ENCODE results near the gene FGF10. TPM values are rescaled to one million over a fixed set of nuclear protein-coding genes. Genes with fewer than 3 reads are reported as not detected.

The FGF10 gene
- total RNA-seq, 4 donors from 2014 or later: 0.09 to 5.0 (median 1.4) TPM; not detected in 1

DNA sequence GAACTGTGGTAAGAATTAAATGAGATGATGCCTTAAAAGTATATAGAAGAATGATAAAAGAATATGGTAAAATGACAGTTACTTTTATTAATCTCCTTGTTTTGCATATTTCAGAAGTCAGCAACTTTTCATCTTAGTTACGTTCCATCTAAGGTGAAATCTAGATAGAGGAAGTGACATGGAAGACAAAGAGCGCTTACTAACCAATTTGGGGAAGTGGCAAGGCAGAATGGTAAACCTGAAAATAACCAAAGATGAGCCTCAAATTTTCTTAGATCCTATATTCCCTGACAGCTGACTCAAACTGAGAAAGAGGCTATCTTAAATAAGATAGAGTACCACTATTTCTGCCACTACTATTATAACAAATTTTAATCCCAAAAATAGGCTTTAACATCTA, 52.5 kb downstream of the FGF10 start:
- H3K9me3 ChIP-seq: no peaks in the 10 kb centered on the region
- no peak overlapping the region for H3K4me3 ChIP-seq
- H3K4me1 ChIP-seq: no peaks in the 10 kb centered on the region
- no peaks in the 10 kb centered on the region for H3K27me3 ChIP-seq
- 64 to 71% methylated on average over 2 of the region's 2 CpGs for WGBS, 2 donors
- TF ChIP-seq CTCF (IDR thresholded peaks at IDR 0.05): no peak
- TF ChIP-seq POLR2A (IDR thresholded peaks at IDR 0.05): no peak
- no peak overlapping the region for H3K27ac ChIP-seq
- intact Hi-C loops (cut with DNase I): no loop called here
- no peaks in the 10 kb centered on the region for H3K36me3 ChIP-seq
- DNase-seq: no peak

- no peak overlapping the region for H3K27ac ChIP-seq
- WGBS, 2 donors: 41 to 58% methylated on average over 1 of the region's 1 CpG
- no peaks in the 10 kb centered on the region for H3K36me3 ChIP-seq
- H3K9me3 ChIP-seq: no peaks in the 10 kb centered on the region
- H3K27me3 ChIP-seq: no peaks in the 10 kb centered on the region
- intact Hi-C loops (cut with DNase I): no loop called here
- no peak for TF ChIP-seq POLR2A (IDR thresholded peaks at IDR 0.05)
- TF ChIP-seq CTCF (IDR thresholded peaks at IDR 0.05): no peak
- no peak for DNase-seq
- H3K4me3 ChIP-seq: no peak overlapping the region
- H3K4me1 ChIP-seq: no peaks in the 10 kb centered on the region
Measured at GRCh38 chr5:44334622-44335021, 54.6 kb downstream of the FGF10 start.

DNA sequence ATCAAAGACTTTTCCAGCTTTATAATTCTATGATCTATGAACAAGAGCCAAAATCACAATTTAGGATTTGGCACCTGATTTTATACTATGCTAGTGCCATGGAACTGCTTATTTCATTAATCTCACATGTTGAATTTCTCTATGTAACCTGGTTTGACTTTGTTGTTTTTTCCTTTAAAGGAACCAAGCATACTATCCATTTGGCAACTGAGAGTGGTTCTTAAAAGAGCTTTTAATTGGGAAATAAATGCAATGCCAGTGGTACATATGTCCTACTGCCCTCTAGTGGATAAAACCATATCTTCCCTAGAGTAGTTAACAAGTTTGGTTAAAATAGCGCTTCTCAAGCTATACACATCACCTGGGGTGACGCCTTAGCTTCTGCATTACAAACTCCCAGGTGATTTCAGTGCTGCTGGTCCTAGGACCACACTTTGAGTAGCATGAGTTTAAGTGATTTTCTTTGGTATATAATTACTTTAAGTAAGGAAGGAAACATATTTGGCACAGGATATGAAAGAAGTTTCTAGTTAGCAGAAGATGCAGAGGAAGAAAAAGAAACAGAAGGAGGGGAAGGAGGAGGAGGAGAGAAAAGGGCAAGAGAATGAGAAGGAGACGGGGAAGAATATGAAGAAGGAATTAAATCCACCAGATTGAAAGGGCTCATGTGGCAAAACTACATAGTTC, 56.8 kb downstream of the FGF10 start:
- no peaks in the 10 kb centered on the region for H3K9me3 ChIP-seq
- peak in 4 of 6 experiments; percentile 37 to 53 (median 44) for TF ChIP-seq CTCF (IDR thresholded peaks at IDR 0.05)
- no peak for TF ChIP-seq POLR2A (IDR thresholded peaks at IDR 0.05)
- no peaks in the 10 kb centered on the region for H3K27me3 ChIP-seq
- H3K4me3 ChIP-seq: no peak overlapping the region
- intact Hi-C loops (cut with DNase I): no loop called here
- 20 to 26% methylated on average over 3 of the region's 3 CpGs for WGBS, 2 donors
- no peak for DNase-seq
- no peaks in the 10 kb centered on the region for H3K36me3 ChIP-seq
- H3K4me1 ChIP-seq: no peaks in the 10 kb centered on the region
- H3K27ac ChIP-seq: peak overlapping the region in 2 of 4 donors; percentile 23 to 49

DNA sequence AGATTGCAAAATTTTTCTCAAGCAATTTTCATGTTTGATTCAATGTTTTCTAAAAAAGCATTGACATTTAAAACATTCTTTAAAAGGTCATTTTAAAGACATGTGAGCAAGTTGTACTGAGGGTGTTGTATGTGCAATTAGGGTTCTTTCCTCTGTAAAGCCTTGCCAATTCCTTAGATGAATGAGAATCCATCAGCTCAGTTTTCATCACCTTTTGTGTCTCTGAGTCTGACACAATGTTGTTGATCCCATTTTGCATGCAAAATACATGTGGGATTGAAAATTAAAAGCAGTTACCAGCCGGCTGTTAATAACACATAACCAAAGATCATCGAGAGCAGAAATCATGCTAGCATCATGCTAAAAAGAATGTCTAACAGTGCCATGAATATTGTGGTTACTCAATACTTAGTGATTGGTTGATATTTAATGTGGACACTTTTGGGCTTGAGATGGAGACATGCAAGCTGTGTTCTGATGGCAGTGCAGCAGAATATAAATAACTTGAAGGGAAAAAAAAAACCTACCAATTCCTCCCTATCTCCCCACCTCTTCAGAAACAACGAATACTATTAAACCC, 57.7 kb downstream of the FGF10 start:
- intact Hi-C loops (cut with DNase I): no loop called here
- H3K27ac ChIP-seq: peak overlapping the region in 2 of 4 donors; percentile 36 to 49

More for the DNA sequence above, 57.7 kb downstream of the FGF10 start:
- 39 to 41% methylated on average over 3 of the region's 3 CpGs for WGBS, 2 donors
- Histone ChIP-seq H3K36me3 (no peaks in the 10 kb centered on the region), H3K4me3 (no peak overlapping the region), H3K4me1 (no peaks in the 10 kb centered on the region), H3K27me3 (no peaks in the 10 kb centered on the region), H3K9me3 (no peaks in the 10 kb centered on the region)
- TF ChIP-seq POLR2A (IDR thresholded peaks at IDR 0.05): no peak
- TF ChIP-seq CTCF (IDR thresholded peaks at IDR 0.05): no peak
- DNase-seq: no peak
